Uterus (tissue), 2 donors: ENCODE data around the gene APOL4.

Source experiments
- POLR2A ChIP-seq, 2 donors: fragments of 450-650 bp; IDR thresholded peaks; one replicate each; pipeline ENCODE4 v1.6.1; 2016; ENCODE audit warnings: antibody characterized with exemption in 2 of 2, mild to moderate bottlenecking in 1 of 2, moderate library complexity in 1 of 2
- TF ChIP-seq, protein P1 (sequence below), 4 experiments: fragments of 200-600 bp in 2 of 4; fragments of 450-650 bp in 2 of 4; sonication (generic) in 2 of 4; IDR thresholded peaks; one replicate each; pipeline ENCODE4 v1.5.1; 2016 to 2019; ENCODE audit warnings: antibody characterized with exemption in 4 of 4, mild to moderate bottlenecking in 2 of 4, moderate library complexity in 1 of 4

DNA sequence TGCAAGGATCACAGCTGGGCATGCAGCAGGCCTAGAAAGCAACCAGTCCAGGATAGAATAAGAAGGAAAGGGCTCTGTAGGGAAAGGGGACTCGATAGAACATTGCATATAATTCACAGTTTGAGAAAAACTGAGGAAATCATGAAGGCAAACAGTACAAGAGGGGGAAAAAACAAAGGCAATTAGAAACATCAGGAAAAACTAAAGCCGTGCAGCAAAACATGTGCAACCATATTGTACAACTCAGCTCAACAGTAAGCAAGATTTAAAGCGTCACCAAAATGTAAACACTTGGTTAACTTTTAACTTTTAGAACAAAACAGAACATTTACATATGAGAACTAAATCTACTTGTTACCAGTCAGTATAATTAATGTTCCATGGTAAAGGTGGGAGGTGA, 49.5 kb downstream of the APOL4 start:
- TF ChIP-seq, protein P1, sequence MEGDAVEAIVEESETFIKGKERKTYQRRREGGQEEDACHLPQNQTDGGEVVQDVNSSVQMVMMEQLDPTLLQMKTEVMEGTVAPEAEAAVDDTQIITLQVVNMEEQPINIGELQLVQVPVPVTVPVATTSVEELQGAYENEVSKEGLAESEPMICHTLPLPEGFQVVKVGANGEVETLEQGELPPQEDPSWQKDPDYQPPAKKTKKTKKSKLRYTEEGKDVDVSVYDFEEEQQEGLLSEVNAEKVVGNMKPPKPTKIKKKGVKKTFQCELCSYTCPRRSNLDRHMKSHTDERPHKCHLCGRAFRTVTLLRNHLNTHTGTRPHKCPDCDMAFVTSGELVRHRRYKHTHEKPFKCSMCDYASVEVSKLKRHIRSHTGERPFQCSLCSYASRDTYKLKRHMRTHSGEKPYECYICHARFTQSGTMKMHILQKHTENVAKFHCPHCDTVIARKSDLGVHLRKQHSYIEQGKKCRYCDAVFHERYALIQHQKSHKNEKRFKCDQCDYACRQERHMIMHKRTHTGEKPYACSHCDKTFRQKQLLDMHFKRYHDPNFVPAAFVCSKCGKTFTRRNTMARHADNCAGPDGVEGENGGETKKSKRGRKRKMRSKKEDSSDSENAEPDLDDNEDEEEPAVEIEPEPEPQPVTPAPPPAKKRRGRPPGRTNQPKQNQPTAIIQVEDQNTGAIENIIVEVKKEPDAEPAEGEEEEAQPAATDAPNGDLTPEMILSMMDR (IDR thresholded peaks at IDR 0.05): no peak
- TF ChIP-seq POLR2A (IDR thresholded peaks at IDR 0.05): no peak
